HG02840 (cell line): ENCODE data around the gene EXOC4.
"Not testable (repeated sequence)": the region's sequence is repeated elsewhere in the genome, so short reads cannot be mapped to it uniquely, and the experiment has no call there.

Experiments
- ATAC-seq: cut with Tn5 transposase; IDR thresholded peaks from one replicate; pipeline ENCODE4 v1.9.1; 2021; ENCODE audit warnings: mild to moderate bottlenecking, moderate library complexity, moderate number of reproducible peaks; ENCODE audit not compliant: unreplicated experiment, low FRiP score

EXOC4 gene

GRCh38 chr7:133983685-133984419, 731.0 kb downstream of the EXOC4 start:
- ATAC-seq = no peak

GRCh38 chr7:133985300-133985699, 732.4 kb downstream of the EXOC4 start:
- ATAC-seq = no peak

GRCh38 chr7:133987582-133987981, 734.7 kb downstream of the EXOC4 start:
- no peak for ATAC-seq

- no peak for ATAC-seq
Observed at GRCh38 chr7:133993547-133993946, 740.7 kb downstream of the EXOC4 start.

GRCh38 chr7:133994100-133994499, 741.2 kb downstream of the EXOC4 start:
- not testable (repeated sequence) for ATAC-seq

GRCh38 chr7:133997463-133997862, 744.6 kb downstream of the EXOC4 start:
- no peak for ATAC-seq

- ATAC-seq = no peak
Observed at GRCh38 chr7:133999178-133999577, 746.3 kb downstream of the EXOC4 start.

GRCh38 chr7:134004829-134005505, 752.1 kb downstream of the EXOC4 start:
- ATAC-seq = no peak

GRCh38 chr7:134009314-134010110, 756.6 kb downstream of the EXOC4 start:
- ATAC-seq = no peak

GRCh38 chr7:134013249-134013648, 760.4 kb downstream of the EXOC4 start:
- ATAC-seq = no peak

GRCh38 chr7:134014935-134015334, 762.1 kb downstream of the EXOC4 start:
- ATAC-seq = no peak

- no peak for ATAC-seq
Observed at GRCh38 chr7:134016223-134016941, 763.5 kb downstream of the EXOC4 start.

- ATAC-seq = no peak
Observed at GRCh38 chr7:134016942-134017303, 764.0 kb downstream of the EXOC4 start.

- ATAC-seq = no peak
Observed at GRCh38 chr7:134018306-134018705, 765.4 kb downstream of the EXOC4 start.

GRCh38 chr7:134019251-134019650, 766.4 kb downstream of the EXOC4 start:
- no peak for ATAC-seq

- no peak for ATAC-seq
Observed at GRCh38 chr7:134021836-134022235, 769.0 kb downstream of the EXOC4 start.

- ATAC-seq = no peak
Observed at GRCh38 chr7:134022286-134022911, 769.5 kb downstream of the EXOC4 start.

GRCh38 chr7:134024739-134025138, 771.9 kb downstream of the EXOC4 start:
- no peak for ATAC-seq

GRCh38 chr7:134028853-134029252, 776.0 kb downstream of the EXOC4 start:
- ATAC-seq = no peak

GRCh38 chr7:134029743-134030142, 776.9 kb downstream of the EXOC4 start:
- ATAC-seq = no peak
